ENCODE results near the gene SMIM44. TPM values are rescaled to one million over a fixed set of nuclear protein-coding genes. Genes with fewer than 3 reads are reported as not detected.

Gene SMIM44
- total RNA-seq, 1 donor from 2014 or later = not detected

DNA sequence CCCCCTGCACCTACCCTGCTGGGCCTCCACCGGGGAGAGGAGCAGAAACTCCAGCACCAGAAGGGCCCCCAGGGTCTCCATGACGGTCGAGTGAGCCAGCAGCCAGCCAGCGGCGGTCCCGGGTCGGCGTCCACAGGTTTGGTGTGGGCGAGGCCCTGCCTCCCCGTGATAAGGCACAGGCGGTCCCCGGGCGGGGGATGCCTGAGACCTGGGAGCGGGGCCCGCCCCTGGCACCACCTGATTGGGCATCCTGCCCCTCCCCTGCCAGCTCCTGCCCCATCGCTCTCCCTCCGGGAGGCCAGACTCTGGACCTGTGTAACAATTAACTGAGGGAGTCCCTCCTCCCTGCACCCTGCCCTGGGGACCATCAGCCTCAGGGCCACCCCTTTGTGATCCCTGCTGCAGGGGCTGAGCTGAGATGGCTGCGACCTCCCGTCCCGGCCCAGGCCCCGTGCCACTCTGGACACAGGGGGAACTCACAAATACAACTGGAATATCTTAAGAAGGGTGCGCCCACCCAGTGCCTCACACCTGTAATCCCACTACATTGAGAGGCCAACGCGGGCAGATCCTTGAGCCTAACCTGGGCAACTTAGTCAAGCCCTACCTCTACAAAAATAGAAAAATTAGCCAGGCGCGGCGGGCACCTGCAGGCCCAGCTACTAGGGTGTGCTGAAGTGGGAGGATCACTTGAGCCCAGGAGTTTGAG is 2.7 kb downstream of the SMIM44 start, which contains the start of gene SMIM24:
Gene SMIM24 (minus strand): TSS at position 143 of the 709 bp plus-strand sequence. CDS start 62 bp downstream, at position 81.
- peaks cover 14% of the 10 kb centered on the region for H3K4me1 Mint-ChIP-seq
- Histone ChIP-seq H3K9me3 (ENCODE audit: low read depth) (no peaks in the 10 kb centered on the region), H3K4me3 (no peak within 1 kb of the TSS), H3K79me2 (ENCODE audit: low read depth) (no peaks in the 10 kb centered on the region), H2AFZ (replicated peaks) (no peak within 1 kb of the TSS), H3K9ac (no peak within 1 kb of the TSS), H3K4me2 (no peak within 1 kb of the TSS), H4K20me1 (ENCODE audit: low read depth) (no peaks in the 10 kb centered on the region), H3K36me3 (no peaks in the 10 kb centered on the region), H3K4me1 (no peaks in the 10 kb centered on the region), H3F3A (ENCODE audit: low read depth) (peaks cover 7% of the 10 kb centered on the region), H3K27me3 (peaks cover 17% of the 10 kb centered on the region), H3K27ac (no peak within 1 kb of the TSS)
- TF ChIP-seq, protein P1, sequence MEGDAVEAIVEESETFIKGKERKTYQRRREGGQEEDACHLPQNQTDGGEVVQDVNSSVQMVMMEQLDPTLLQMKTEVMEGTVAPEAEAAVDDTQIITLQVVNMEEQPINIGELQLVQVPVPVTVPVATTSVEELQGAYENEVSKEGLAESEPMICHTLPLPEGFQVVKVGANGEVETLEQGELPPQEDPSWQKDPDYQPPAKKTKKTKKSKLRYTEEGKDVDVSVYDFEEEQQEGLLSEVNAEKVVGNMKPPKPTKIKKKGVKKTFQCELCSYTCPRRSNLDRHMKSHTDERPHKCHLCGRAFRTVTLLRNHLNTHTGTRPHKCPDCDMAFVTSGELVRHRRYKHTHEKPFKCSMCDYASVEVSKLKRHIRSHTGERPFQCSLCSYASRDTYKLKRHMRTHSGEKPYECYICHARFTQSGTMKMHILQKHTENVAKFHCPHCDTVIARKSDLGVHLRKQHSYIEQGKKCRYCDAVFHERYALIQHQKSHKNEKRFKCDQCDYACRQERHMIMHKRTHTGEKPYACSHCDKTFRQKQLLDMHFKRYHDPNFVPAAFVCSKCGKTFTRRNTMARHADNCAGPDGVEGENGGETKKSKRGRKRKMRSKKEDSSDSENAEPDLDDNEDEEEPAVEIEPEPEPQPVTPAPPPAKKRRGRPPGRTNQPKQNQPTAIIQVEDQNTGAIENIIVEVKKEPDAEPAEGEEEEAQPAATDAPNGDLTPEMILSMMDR (IDR thresholded peaks at IDR 0.05) = no peak
- peaks cover 18% of the 10 kb centered on the region for H3K27me3 Mint-ChIP-seq (ENCODE audit: insufficient read depth, low read depth)
- no peaks in the 10 kb centered on the region for H3K36me3 Mint-ChIP-seq
- no peak within 1 kb of the TSS for H3K4me3 Mint-ChIP-seq
- H3K9me3 Mint-ChIP-seq = no peaks in the 10 kb centered on the region
- DNase-seq (ENCODE audit: low spot score) = no peak
- no peak within 1 kb of the TSS for H3K27ac Mint-ChIP-seq

DNA sequence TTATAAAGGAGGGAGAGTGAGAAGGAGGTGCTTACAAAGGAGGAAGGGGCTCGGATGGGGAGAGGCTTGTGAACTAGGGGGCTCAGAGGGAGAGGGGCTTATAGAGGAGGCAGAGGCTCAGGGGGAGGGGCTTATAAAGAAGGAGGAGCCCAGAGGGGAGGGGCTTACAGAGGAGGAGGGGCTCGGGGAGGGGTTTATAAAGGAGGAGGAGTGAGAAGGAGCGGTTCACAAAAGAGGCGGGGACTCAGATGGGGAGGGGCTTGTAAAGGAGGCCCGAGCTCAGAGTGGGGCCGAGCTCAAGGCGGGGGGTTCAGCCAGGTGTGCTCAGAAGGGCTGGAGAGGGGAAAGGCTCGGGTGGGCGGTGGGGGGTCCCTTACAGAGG is 3.4 kb downstream of the SMIM44 start:
- no peaks in the 10 kb centered on the region for H3K79me2 ChIP-seq (ENCODE audit: low read depth)
- no peaks in the 10 kb centered on the region for H3K9me3 Mint-ChIP-seq
- no peak for TF ChIP-seq EZH2 (IDR thresholded peaks at IDR 0.05)
- H3K4me2 ChIP-seq = no peak overlapping the region
- H3K4me1 ChIP-seq = no peaks in the 10 kb centered on the region
- H3K4me3 Mint-ChIP-seq = no peak overlapping the region
- no peak overlapping the region for H3K9ac ChIP-seq
- H2AFZ ChIP-seq (replicated peaks) = no peak overlapping the region
- no peaks in the 10 kb centered on the region for H4K20me1 ChIP-seq (ENCODE audit: low read depth)
- DNase-seq (ENCODE audit: low spot score) = no peak
- H3K9me3 ChIP-seq (ENCODE audit: low read depth) = no peaks in the 10 kb centered on the region
- H3K36me3 ChIP-seq = no peaks in the 10 kb centered on the region
- H3K4me3 ChIP-seq = no peak overlapping the region
- peaks cover 7% of the 10 kb centered on the region for H3F3A ChIP-seq (ENCODE audit: low read depth)
- no peaks in the 10 kb centered on the region for H3K36me3 Mint-ChIP-seq
- no peak overlapping the region for H3K27ac Mint-ChIP-seq
- peaks cover 17% of the 10 kb centered on the region for H3K27me3 Mint-ChIP-seq (ENCODE audit: insufficient read depth, low read depth)
- peaks cover 14% of the 10 kb centered on the region for H3K4me1 Mint-ChIP-seq
- peaks cover 23% of the 10 kb centered on the region for H3K27me3 ChIP-seq
- H3K27ac ChIP-seq = no peak overlapping the region

DNA sequence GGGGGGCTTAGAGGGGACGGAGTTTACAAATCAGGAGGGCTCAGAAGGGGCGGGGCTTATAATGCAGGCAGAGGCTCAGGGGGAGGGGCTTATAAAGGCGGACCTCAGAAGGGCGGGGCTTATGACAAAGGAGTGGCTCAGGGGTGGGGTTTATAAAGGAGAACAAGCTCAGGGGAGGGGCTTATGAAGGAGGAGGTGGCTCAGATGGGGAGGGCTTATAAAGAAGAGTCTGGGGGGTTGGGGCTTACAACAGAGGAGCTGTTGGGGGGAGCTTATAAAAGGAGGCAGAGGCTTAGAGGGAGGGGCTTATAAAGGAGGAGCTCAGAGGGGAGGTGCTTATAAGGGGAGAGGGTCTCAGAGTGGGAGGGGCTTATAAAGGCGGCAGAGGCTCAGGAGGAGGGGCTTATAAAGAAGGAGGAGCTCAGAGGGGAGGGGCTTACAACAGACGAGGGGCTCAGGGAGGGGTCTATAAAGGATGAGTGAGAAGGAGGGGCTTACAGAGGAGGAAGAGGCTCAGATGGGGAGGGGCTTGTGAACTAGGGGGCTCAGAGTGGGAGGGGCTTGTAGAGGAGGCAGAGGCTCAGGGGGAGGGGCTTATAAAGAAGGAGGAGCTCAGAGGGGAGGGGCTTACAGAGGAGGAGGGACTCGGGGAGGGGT is 3.9 kb downstream of the SMIM44 start:
- TF ChIP-seq, protein P1 (IDR thresholded peaks at IDR 0.05) = no peak
- no peak for TF ChIP-seq EZH2 (IDR thresholded peaks at IDR 0.05)
- TF ChIP-seq EZH2phosphoT487 (IDR thresholded peaks at IDR 0.05) = no peak
- Histone ChIP-seq H3K4me1 (no peaks in the 10 kb centered on the region), H3K36me3 (no peaks in the 10 kb centered on the region), H3K9ac (no peak overlapping the region), H3K27ac (no peak overlapping the region), H3K27me3 (peaks cover 26% of the 10 kb centered on the region), H2AFZ (replicated peaks) (no peak overlapping the region), H3K4me2 (no peak overlapping the region), H3K4me3 (no peak overlapping the region), H3K79me2 (ENCODE audit: low read depth) (no peaks in the 10 kb centered on the region), H4K20me1 (ENCODE audit: low read depth) (no peaks in the 10 kb centered on the region), H3F3A (ENCODE audit: low read depth) (peaks cover 7% of the 10 kb centered on the region), H3K9me3 (ENCODE audit: low read depth) (no peaks in the 10 kb centered on the region)
- Mint-ChIP-seq H3K4me3 (no peak overlapping the region), H3K9me3 (no peaks in the 10 kb centered on the region), H3K27ac (no peak overlapping the region), H3K27me3 (ENCODE audit: insufficient read depth, low read depth) (peaks cover 17% of the 10 kb centered on the region), H3K36me3 (no peaks in the 10 kb centered on the region), H3K4me1 (peaks cover 14% of the 10 kb centered on the region)
- peak; percentile 66 for DNase-seq (ENCODE audit: low spot score)
